Caco-2 (cell line): Measurements from ENCODE around the gene KDM6A. TPM values are rescaled to one million over a fixed set of nuclear protein-coding genes. Genes with fewer than 3 reads are reported as not detected.

Experiments used
- BruUV-seq: library from RNA; stranded (reverse); fragments of 400-500 nt; replicated peaks from 2 replicates; lab custom pipeline; 2021; lab: Mats Ljungman, UMichigan
- CTCF ChIA-PET: fragments of 300-600 bp; sonication (Branson Sonifier 250); formaldehyde crosslinking; loops from one replicate; lab custom pipeline; 2022; ENCODE audit warnings: antibody characterized with exemption; lab: Charles Lee
- POLR2A ChIA-PET: fragments of 300-600 bp; sonication (Branson Sonifier 250); formaldehyde crosslinking; loops from one replicate; lab custom pipeline; 2022; ENCODE audit warnings: antibody characterized with exemption; lab: Charles Lee
- DNase-seq, 2 experiments: peaks; one replicate each; pipeline versions ENCODE4 v3.0.0 to v3.0.0-alpha.2; 2020 to 2022
- H3K27me3 ChIP-seq: replicated peaks from 2 replicates; pipeline ENCODE4 v1.6.0; 2011; ENCODE audit warnings: low read length; ENCODE audit not compliant: control insufficient read depth, insufficient read depth
- H3K36me3 ChIP-seq: 2 replicates; pipeline ENCODE4 v1.5.1; 2011; ENCODE audit warnings: low read length; ENCODE audit not compliant: control insufficient read depth, insufficient read depth
- H3K4me1 ChIP-seq: fragments of 250-450 bp; sonication (Bioruptor Pico); 2 replicates; pipeline ENCODE4 v1.5.1; 2020; ENCODE audit warnings: mild to moderate bottlenecking
- H3K4me3 ChIP-seq: 2 replicates; pipeline ENCODE4 v1.5.1; 2011; ENCODE audit warnings: low read depth, mild to moderate bottlenecking, control low read depth, low read length
- H3K9me3 ChIP-seq: fragments of 250-450 bp; sonication (Bioruptor Pico); 2 replicates; pipeline ENCODE4 v1.5.1; 2020; ENCODE audit warnings: mild to moderate bottlenecking, moderate library complexity
- H3K27ac Mint-ChIP-seq: one replicate; pipeline ENCODE4 v1.8.0; 2022; ENCODE audit warnings: mixed read lengths; ENCODE audit not compliant: unreplicated experiment
- H3K27me3 Mint-ChIP-seq: one replicate; pipeline ENCODE4 v1.8.0; 2022; ENCODE audit warnings: mixed read lengths; ENCODE audit not compliant: insufficient read depth, unreplicated experiment
- H3K36me3 Mint-ChIP-seq: one replicate; pipeline ENCODE4 v1.8.0; 2022; ENCODE audit warnings: mild to moderate bottlenecking, mixed read lengths; ENCODE audit not compliant: insufficient read depth, unreplicated experiment
- H3K4me1 Mint-ChIP-seq: one replicate; pipeline ENCODE4 v1.8.0; 2022; ENCODE audit warnings: low read depth, mixed read lengths; ENCODE audit not compliant: unreplicated experiment
- H3K4me3 Mint-ChIP-seq: one replicate; pipeline ENCODE4 v1.8.0; 2022; ENCODE audit warnings: mild to moderate bottlenecking, moderate library complexity, mixed read lengths; ENCODE audit not compliant: unreplicated experiment
- H3K9me3 Mint-ChIP-seq: one replicate; pipeline ENCODE4 v1.8.0; 2022; ENCODE audit warnings: mixed read lengths; ENCODE audit not compliant: unreplicated experiment
- intact Hi-C: fragments of 100-400 bp; cut with micrococcal nuclease; formaldehyde crosslinking; loops from one replicate; pipeline ENCODE4 v1.10.0; 2022; ENCODE audit not compliant: unreplicated experiment
- total RNA-seq: library from RNA; stranded (reverse); gene quantifications from 2 replicates; pipeline ENCODE4 v1.2.3, GENCODE V29; 2022
- TF ChIP-seq, protein P1 (sequence below), 2 experiments: fragments of 200-600 bp in 1 of 2; IDR thresholded peaks; 1 replicate in 1 of 2; 2 replicates in 1 of 2; pipeline versions ENCODE4 v1.5.1 to v1.8.0; 2011 to 2022; ENCODE audit warnings: antibody characterized with exemption in 1 of 2, control low read depth in 1 of 2, inconsistent platforms in 1 of 2, low read depth in 1 of 2, low read length in 1 of 2, mild to moderate bottlenecking in 1 of 2, moderate library complexity in 1 of 2; ENCODE audit not compliant: insufficient read depth in 1 of 2, severe bottlenecking in 1 of 2, unreplicated experiment in 1 of 2

KDM6A gene
- total RNA-seq, 1 experiment from 2014 or later: 34.2 TPM

DNA sequence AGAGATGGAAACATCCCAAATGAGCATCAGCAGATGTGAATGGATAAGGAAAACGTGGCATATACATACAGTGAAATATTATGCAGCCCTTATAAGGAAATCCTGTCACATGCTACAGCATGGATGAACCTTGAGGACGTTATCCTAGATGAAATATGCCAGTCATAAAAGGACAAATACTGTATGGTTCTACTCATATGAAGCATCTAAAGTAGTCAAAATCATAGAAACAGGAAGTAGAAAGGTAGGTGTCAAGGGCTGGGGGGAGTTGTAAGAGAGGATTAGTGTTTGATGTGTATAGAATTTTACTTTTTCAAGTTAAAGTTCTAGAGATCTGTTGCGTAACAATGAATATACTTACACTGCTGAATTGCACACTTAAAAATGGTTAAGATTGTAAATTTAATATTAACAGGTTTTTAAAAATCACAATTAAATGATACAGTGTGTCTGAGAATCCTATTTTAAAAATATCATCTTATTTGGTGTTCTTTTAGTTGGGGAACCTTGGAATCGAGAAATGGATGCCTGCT lies 58.5 kb downstream of the KDM6A start:
- H3K4me1 ChIP-seq: peaks cover 15% of the 10 kb centered on the region
- intact Hi-C loops: no loop called here
- H3K4me3 Mint-ChIP-seq: no peak overlapping the region
- TF ChIP-seq, protein P1, sequence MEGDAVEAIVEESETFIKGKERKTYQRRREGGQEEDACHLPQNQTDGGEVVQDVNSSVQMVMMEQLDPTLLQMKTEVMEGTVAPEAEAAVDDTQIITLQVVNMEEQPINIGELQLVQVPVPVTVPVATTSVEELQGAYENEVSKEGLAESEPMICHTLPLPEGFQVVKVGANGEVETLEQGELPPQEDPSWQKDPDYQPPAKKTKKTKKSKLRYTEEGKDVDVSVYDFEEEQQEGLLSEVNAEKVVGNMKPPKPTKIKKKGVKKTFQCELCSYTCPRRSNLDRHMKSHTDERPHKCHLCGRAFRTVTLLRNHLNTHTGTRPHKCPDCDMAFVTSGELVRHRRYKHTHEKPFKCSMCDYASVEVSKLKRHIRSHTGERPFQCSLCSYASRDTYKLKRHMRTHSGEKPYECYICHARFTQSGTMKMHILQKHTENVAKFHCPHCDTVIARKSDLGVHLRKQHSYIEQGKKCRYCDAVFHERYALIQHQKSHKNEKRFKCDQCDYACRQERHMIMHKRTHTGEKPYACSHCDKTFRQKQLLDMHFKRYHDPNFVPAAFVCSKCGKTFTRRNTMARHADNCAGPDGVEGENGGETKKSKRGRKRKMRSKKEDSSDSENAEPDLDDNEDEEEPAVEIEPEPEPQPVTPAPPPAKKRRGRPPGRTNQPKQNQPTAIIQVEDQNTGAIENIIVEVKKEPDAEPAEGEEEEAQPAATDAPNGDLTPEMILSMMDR (IDR thresholded peaks at IDR 0.05; ENCODE audit: insufficient read depth in 1 of 2, low read depth in 1 of 2, low read length in 1 of 2, severe bottlenecking in 1 of 2, unreplicated experiment in 1 of 2): no peak
- no peaks in the 10 kb centered on the region for H3K36me3 ChIP-seq
- H3K27me3 ChIP-seq: no peaks in the 10 kb centered on the region
- H3K27ac Mint-ChIP-seq: no peak overlapping the region
- no TSS peak for BruUV-seq
- H3K36me3 Mint-ChIP-seq: no peaks in the 10 kb centered on the region
- DNase-seq: no peak
- H3K9me3 ChIP-seq: no peaks in the 10 kb centered on the region
- H3K27me3 Mint-ChIP-seq: no peaks in the 10 kb centered on the region
- H3K4me3 ChIP-seq: no peak overlapping the region
- H3K9me3 Mint-ChIP-seq: no peaks in the 10 kb centered on the region
- POLR2A ChIA-PET: no interaction called here
- peaks cover 13% of the 10 kb centered on the region for H3K4me1 Mint-ChIP-seq
- CTCF ChIA-PET: no interaction called here

DNA sequence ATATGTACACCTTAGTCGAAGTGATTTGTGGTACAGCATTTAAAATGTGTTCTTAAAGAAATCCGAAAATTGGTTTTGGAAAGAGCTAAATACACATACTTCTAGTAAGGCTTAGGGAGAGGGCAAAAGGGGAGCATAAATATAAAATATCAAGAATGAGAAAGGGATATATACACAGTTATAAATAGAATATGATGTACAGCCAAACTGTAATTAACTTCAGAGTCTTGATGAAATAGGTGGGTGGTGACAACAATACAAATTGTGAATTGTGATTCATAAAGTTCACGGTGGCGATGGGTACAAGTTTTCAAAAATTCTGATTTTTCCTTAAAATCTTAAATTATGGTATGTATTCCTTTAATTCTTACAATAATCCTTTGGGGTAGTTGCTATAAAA lies 62.2 kb downstream of the KDM6A start:
- TF ChIP-seq, protein P1 (IDR thresholded peaks at IDR 0.05; ENCODE audit: insufficient read depth in 1 of 2, low read depth in 1 of 2, low read length in 1 of 2, severe bottlenecking in 1 of 2, unreplicated experiment in 1 of 2): no peak
- H3K36me3 Mint-ChIP-seq: no peaks in the 10 kb centered on the region
- POLR2A ChIA-PET: no interaction called here
- CTCF ChIA-PET: no interaction called here
- no peaks in the 10 kb centered on the region for H3K27me3 ChIP-seq
- no peak for DNase-seq
- peaks cover 13% of the 10 kb centered on the region for H3K4me1 Mint-ChIP-seq
- H3K36me3 ChIP-seq: no peaks in the 10 kb centered on the region
- no peak overlapping the region for H3K4me3 ChIP-seq
- intact Hi-C loops: no loop called here
- H3K9me3 Mint-ChIP-seq: no peaks in the 10 kb centered on the region
- H3K9me3 ChIP-seq: no peaks in the 10 kb centered on the region
- no TSS peak for BruUV-seq
- H3K27ac Mint-ChIP-seq: peak overlapping the region; percentile 45
- no peaks in the 10 kb centered on the region for H3K27me3 Mint-ChIP-seq
- peaks cover 15% of the 10 kb centered on the region for H3K4me1 ChIP-seq
- no peak overlapping the region for H3K4me3 Mint-ChIP-seq

DNA sequence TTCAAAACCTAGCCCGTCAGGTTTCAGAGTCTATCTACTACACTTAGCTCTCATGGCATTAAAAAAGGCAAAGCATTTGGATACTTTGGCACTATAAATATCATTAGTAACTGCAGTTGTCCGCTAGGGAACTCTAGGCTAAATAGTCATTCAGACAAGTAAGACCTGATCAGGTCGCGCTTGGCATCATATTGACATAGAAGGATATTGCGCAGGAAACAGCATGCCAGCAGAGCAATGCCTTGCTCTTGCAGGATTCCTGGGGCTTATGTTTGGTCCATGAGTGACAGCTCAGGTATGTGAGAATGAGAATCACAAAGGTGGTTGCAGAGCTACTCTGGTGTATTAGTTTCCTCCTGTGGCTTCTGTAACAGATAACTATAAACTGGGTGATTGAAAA lies 62.7 kb downstream of the KDM6A start:
- no peak for DNase-seq
- peaks cover 15% of the 10 kb centered on the region for H3K4me1 ChIP-seq
- Mint-ChIP-seq H3K36me3 (no peaks in the 10 kb centered on the region), H3K4me1 (peaks cover 13% of the 10 kb centered on the region), H3K27ac (no peak overlapping the region), H3K27me3 (no peaks in the 10 kb centered on the region), H3K4me3 (no peak overlapping the region), H3K9me3 (no peaks in the 10 kb centered on the region)
- intact Hi-C loops: no loop called here
- ChIA-PET POLR2A (no interaction called here), CTCF (no interaction called here)
- H3K9me3 ChIP-seq: no peaks in the 10 kb centered on the region
- H3K27me3 ChIP-seq: no peaks in the 10 kb centered on the region
- TF ChIP-seq, protein P1 (IDR thresholded peaks at IDR 0.05; ENCODE audit: insufficient read depth in 1 of 2, low read depth in 1 of 2, low read length in 1 of 2, severe bottlenecking in 1 of 2, unreplicated experiment in 1 of 2): no peak
- no TSS peak for BruUV-seq
- no peak overlapping the region for H3K4me3 ChIP-seq
- H3K36me3 ChIP-seq: no peaks in the 10 kb centered on the region
